RWPE2 (cell line): ENCODE measurements around the gene CLEC2A.

Source experiments
- ATAC-seq: fragments of 200-7000 bp; cut with Tn5 transposase; 3 replicates; pipeline ENCODE4 v1.9.1; 2021; ENCODE audit warnings: low read depth
- DNase-seq: peaks from one replicate; pipeline ENCODE4 v3.0.0-alpha.2; 2020; ENCODE audit warnings: low spot score
- H3K27ac ChIP-seq: fragments of 450-650 bp; 2 replicates; pipeline ENCODE4 v1.5.1; 2017; ENCODE audit warnings: mild to moderate bottlenecking; ENCODE audit not compliant: poor library complexity, severe bottlenecking
- H3K27me3 ChIP-seq: fragments of 250-450 bp; sonication (Bioruptor Pico); 2 replicates; pipeline ENCODE4 v1.5.1; 2021; ENCODE audit warnings: mild to moderate bottlenecking, moderate library complexity; ENCODE audit not compliant: insufficient read depth, poor library complexity, severe bottlenecking
- H3K36me3 ChIP-seq: fragments of 250-450 bp; sonication (Bioruptor Pico); 2 replicates; pipeline ENCODE4 v1.5.1; 2020; ENCODE audit warnings: low read depth, mild to moderate bottlenecking, moderate library complexity
- H3K4me1 ChIP-seq: fragments of 250-450 bp; sonication (Bioruptor Pico); 2 replicates; pipeline ENCODE4 v1.5.1; 2021; ENCODE audit warnings: mild to moderate bottlenecking, moderate library complexity; ENCODE audit not compliant: insufficient read depth, poor library complexity, severe bottlenecking
- H3K4me3 ChIP-seq: fragments of 250-450 bp; sonication (Bioruptor Pico); 2 replicates; pipeline ENCODE4 v1.5.1; 2021; ENCODE audit warnings: mild to moderate bottlenecking, moderate library complexity; ENCODE audit not compliant: severe bottlenecking
- H3K9me3 ChIP-seq: fragments of 250-450 bp; sonication (Bioruptor Pico); 2 replicates; pipeline ENCODE4 v1.5.1; 2021; ENCODE audit warnings: mild to moderate bottlenecking, moderate library complexity; ENCODE audit not compliant: severe bottlenecking
- TF ChIP-seq, protein P1 (sequence below): fragments of 450-650 bp; IDR thresholded peaks from one replicate; pipeline ENCODE4 v1.5.1; 2017; ENCODE audit warnings: mild to moderate bottlenecking, moderate library complexity; ENCODE audit not compliant: poor library complexity, severe bottlenecking

Gene CLEC2A

DNA sequence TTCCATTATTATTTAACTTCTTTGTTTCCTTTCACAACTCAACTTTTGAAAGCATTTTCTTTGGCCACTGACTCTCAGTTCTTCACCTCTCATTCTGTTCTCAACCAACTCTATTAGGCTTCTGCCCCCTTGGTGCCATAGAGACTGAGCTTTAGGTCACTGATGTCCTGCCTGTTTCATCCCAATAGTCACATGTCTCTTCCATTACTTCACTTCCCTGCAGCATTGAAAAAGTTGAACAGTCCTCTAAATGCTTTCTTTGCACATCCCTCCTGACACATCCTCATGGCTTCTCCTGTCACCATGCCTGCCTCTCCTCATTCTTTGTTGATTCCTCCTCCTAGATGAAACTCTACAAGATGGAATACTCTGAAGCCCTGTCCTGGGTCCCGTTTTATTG is 41.8 kb upstream of the CLEC2A start:
- Histone ChIP-seq H3K9me3 (no peaks in the 10 kb centered on the region), H3K27ac (no peak overlapping the region), H3K36me3 (no peaks in the 10 kb centered on the region), H3K4me1 (no peaks in the 10 kb centered on the region), H3K27me3 (no peaks in the 10 kb centered on the region), H3K4me3 (no peak overlapping the region)
- DNase-seq (no peak), ATAC-seq (no peak)
- TF ChIP-seq, protein P1, sequence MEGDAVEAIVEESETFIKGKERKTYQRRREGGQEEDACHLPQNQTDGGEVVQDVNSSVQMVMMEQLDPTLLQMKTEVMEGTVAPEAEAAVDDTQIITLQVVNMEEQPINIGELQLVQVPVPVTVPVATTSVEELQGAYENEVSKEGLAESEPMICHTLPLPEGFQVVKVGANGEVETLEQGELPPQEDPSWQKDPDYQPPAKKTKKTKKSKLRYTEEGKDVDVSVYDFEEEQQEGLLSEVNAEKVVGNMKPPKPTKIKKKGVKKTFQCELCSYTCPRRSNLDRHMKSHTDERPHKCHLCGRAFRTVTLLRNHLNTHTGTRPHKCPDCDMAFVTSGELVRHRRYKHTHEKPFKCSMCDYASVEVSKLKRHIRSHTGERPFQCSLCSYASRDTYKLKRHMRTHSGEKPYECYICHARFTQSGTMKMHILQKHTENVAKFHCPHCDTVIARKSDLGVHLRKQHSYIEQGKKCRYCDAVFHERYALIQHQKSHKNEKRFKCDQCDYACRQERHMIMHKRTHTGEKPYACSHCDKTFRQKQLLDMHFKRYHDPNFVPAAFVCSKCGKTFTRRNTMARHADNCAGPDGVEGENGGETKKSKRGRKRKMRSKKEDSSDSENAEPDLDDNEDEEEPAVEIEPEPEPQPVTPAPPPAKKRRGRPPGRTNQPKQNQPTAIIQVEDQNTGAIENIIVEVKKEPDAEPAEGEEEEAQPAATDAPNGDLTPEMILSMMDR: no peak

GRCh38 chr12:9971181-9971580 is 39.0 kb upstream of the CLEC2A start, which contains the start of gene CLEC12A:
Gene CLEC12A, plus strand, starts transcription at chr12:9971409. Its CDS starts 188 bp downstream, at chr12:9971597.
- no peak for ATAC-seq
- no peak for DNase-seq
- TF ChIP-seq, protein P1: no peak

GRCh38 chr12:9969673-9970072 is 37.5 kb upstream of the CLEC2A start:
- no peak overlapping the region for H3K27ac ChIP-seq
- no peaks in the 10 kb centered on the region for H3K27me3 ChIP-seq
- DNase-seq (no peak), ATAC-seq (no peak)
- no peaks in the 10 kb centered on the region for H3K9me3 ChIP-seq
- H3K4me1 ChIP-seq: no peaks in the 10 kb centered on the region
- TF ChIP-seq, protein P1: no peak
- no peak overlapping the region for H3K4me3 ChIP-seq
- H3K36me3 ChIP-seq: no peaks in the 10 kb centered on the region

More at GRCh38 chr12:9971181-9971580, 39.0 kb upstream of the CLEC2A start, which contains the start of gene CLEC12A:
- no peaks in the 10 kb centered on the region for H3K36me3 ChIP-seq
- no peak within 1 kb of the TSS for H3K27ac ChIP-seq
- H3K4me3 ChIP-seq: no peak within 1 kb of the TSS
- no peaks in the 10 kb centered on the region for H3K9me3 ChIP-seq
- H3K27me3 ChIP-seq: no peaks in the 10 kb centered on the region
- no peaks in the 10 kb centered on the region for H3K4me1 ChIP-seq

DNA sequence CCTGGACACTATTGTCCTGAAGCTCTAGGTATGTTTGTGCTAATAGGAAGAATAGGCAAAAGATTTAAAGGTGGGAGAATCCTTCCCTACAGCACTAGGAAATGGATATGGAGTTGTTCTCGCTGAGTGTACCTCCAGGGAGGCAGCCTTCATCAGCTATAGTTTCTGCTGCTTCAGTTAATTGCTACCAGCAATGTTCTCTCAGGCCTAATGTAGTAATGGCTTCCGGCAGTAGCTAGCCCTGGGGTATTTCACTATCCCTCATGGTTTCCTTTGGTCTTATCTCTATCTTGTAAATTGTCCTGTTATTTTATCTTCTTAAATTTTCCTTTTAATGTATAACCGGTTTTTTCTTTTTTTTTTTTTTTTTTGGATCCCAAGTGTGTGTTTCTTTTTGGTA is 29.7 kb upstream of the CLEC2A start:
- DNase-seq: no peak
- H3K9me3 ChIP-seq: no peaks in the 10 kb centered on the region
- no peaks in the 10 kb centered on the region for H3K4me1 ChIP-seq
- no peak for ATAC-seq
- no peak overlapping the region for H3K4me3 ChIP-seq
- no peaks in the 10 kb centered on the region for H3K27me3 ChIP-seq
- H3K36me3 ChIP-seq: no peaks in the 10 kb centered on the region
- TF ChIP-seq, protein P1: no peak
- H3K27ac ChIP-seq: no peak overlapping the region

DNA sequence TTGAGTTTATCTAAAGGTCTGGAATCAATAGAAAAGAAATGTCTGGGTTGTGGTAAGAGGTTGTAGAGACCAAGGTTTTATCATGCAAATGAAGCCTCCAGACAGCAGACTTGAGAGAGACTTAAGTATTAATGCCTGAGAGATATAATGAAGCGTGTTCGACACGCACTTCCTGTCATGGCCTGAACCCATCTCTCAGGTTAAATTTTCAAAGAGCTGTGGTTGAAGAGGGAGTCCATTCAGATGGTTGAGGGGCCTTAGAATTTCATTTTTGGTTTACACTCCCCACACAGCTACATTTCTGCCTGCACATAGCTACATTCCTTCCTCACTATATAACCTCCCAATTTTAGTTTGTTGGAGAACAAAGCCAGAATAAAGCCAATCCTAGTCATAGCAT is 28.9 kb upstream of the CLEC2A start:
- H3K36me3 ChIP-seq: no peaks in the 10 kb centered on the region
- TF ChIP-seq, protein P1: no peak
- ATAC-seq (no peak), DNase-seq (no peak)
- H3K4me3 ChIP-seq: no peak overlapping the region
- no peaks in the 10 kb centered on the region for H3K4me1 ChIP-seq
- no peaks in the 10 kb centered on the region for H3K9me3 ChIP-seq
- H3K27ac ChIP-seq: no peak overlapping the region
- H3K27me3 ChIP-seq: no peaks in the 10 kb centered on the region
